Nephron progenitor cell (in vitro differentiated cells): Measurements from ENCODE around the gene KDM7A.
"Not testable (repeated sequence)": the region's sequence is repeated elsewhere in the genome, so short reads cannot be mapped to it uniquely, and the experiment has no call there.

ENCODE experiments used
- DNase-seq: peaks from one replicate; pipeline ENCODE4 v3.0.0; 2021
- H3K27ac Mint-ChIP-seq: 2 replicates; pipeline ENCODE4 v1.8.0; 2021; ENCODE audit warnings: mild to moderate bottlenecking, moderate library complexity, mixed read lengths
- H3K27me3 Mint-ChIP-seq: 2 replicates; pipeline ENCODE4 v1.8.0; 2021; ENCODE audit warnings: mild to moderate bottlenecking, low read depth, mixed read lengths; ENCODE audit not compliant: poor library complexity
- H3K36me3 Mint-ChIP-seq: 2 replicates; pipeline ENCODE4 v1.8.0; 2021; ENCODE audit warnings: low read depth, mixed read lengths
- H3K4me1 Mint-ChIP-seq: 2 replicates; pipeline ENCODE4 v1.8.0; 2021; ENCODE audit warnings: mixed read lengths
- H3K4me3 Mint-ChIP-seq: 2 replicates; pipeline ENCODE4 v1.8.0; 2021; ENCODE audit warnings: mild to moderate bottlenecking, moderate library complexity, mixed read lengths
- H3K9me3 Mint-ChIP-seq: 2 replicates; pipeline ENCODE4 v1.8.0; 2021; ENCODE audit warnings: mild to moderate bottlenecking, moderate library complexity, mixed read lengths
- TF ChIP-seq, protein P1 (sequence below): fragments of 200-600 bp; sonication (generic); IDR thresholded peaks from 2 replicates; pipeline ENCODE4 v1.5.0; 2021; ENCODE audit warnings: antibody characterized with exemption

KDM7A gene

DNA sequence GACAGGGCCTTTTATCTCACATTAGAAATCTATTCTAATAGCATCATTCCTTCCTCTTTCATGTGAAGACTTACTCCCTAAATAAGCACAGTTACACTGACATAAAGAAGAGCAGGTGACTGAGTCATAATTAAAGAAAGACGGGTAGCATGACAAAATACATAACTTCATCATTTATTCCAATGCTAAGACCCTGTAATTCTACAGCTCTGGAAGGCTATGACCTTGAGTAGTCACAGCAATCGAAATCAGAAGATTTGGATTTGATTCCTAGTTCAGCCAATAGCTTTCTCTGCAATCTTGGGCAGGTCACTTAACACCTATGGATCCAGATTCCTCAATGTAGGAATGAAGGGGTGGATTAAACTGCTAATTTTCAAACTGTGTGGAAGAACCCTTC, 42.7 kb downstream of the KDM7A start:
- TF ChIP-seq, protein P1, sequence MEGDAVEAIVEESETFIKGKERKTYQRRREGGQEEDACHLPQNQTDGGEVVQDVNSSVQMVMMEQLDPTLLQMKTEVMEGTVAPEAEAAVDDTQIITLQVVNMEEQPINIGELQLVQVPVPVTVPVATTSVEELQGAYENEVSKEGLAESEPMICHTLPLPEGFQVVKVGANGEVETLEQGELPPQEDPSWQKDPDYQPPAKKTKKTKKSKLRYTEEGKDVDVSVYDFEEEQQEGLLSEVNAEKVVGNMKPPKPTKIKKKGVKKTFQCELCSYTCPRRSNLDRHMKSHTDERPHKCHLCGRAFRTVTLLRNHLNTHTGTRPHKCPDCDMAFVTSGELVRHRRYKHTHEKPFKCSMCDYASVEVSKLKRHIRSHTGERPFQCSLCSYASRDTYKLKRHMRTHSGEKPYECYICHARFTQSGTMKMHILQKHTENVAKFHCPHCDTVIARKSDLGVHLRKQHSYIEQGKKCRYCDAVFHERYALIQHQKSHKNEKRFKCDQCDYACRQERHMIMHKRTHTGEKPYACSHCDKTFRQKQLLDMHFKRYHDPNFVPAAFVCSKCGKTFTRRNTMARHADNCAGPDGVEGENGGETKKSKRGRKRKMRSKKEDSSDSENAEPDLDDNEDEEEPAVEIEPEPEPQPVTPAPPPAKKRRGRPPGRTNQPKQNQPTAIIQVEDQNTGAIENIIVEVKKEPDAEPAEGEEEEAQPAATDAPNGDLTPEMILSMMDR: no peak
- Mint-ChIP-seq H3K36me3 (peaks cover 35% of the 10 kb centered on the region), H3K4me1 (no peaks in the 10 kb centered on the region), H3K9me3 (no peaks in the 10 kb centered on the region), H3K27ac (no peak overlapping the region), H3K27me3 (no peaks in the 10 kb centered on the region), H3K4me3 (no peak overlapping the region)
- no peak for DNase-seq

DNA sequence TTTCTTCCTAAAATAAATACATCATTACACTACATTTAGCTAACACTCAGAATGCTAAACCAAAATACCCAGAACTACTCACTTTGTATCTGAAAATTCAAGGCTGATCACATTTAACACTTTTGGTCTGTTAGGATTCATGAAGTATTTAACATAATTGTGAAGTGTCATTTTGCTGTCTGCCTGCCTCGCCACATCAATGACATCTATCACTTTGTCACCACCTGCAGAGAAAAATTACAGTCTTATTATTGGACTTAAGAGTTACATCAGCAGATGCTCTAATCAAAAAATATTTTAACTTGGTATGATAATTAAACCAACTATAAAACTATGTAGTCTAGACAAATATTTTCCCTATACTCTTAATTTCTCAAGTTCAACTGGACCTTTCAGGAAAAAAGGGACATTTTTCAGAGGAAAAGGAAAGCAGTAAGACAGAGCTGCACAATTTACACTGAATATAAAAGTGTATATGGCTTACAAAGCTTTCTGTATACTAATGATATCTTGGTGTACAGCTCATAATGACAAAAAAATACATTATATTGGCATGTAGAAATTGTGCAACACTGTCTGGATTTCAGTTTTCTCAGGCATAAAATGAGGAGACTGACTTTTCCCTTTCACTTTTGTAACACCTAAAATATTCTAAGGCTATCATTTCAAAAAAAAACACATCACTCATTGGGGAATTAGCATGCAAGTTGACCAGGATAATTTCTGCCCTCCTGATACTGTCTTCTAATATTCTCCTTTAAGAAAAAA, 49.2 kb downstream of the KDM7A start:
- peaks cover 55% of the 10 kb centered on the region for H3K36me3 Mint-ChIP-seq
- H3K9me3 Mint-ChIP-seq: no peaks in the 10 kb centered on the region
- DNase-seq: no peak
- no peak overlapping the region for H3K27ac Mint-ChIP-seq
- no peaks in the 10 kb centered on the region for H3K4me1 Mint-ChIP-seq
- H3K27me3 Mint-ChIP-seq: no peaks in the 10 kb centered on the region
- H3K4me3 Mint-ChIP-seq: no peak overlapping the region
- TF ChIP-seq, protein P1: no peak

DNA sequence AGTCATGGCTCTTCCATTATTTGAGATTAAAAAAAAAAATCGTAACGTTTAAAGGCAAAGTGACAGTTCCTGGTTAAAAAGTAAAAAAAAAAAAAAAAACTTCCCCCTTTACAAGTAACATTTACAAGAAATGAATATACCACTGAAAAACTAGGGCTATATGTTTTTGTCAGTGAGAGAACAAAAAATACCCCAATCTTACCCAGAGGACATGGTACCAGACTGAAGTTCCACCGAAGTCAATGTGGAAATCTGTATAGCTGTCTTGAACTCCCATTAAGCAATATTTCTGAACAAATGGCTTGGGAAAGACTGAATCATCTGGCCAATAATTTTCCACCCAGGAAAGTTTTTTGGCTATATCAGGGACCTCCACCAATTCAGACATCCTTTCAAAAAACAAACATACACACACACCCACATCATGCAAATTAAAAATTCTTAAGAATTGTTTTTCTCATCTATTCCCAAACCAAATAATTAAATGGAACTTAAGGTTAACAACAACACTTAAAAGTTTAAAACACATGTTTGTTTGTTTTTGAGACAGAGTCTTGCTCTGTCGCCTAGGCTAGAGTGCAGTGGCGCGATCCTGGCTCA, 50.2 kb downstream of the KDM7A start:
- no peaks in the 10 kb centered on the region for H3K4me1 Mint-ChIP-seq
- TF ChIP-seq, protein P1: no peak
- no peak overlapping the region for H3K4me3 Mint-ChIP-seq
- DNase-seq: no peak
- no peaks in the 10 kb centered on the region for H3K27me3 Mint-ChIP-seq
- no peak overlapping the region for H3K27ac Mint-ChIP-seq
- peaks cover 46% of the 10 kb centered on the region for H3K36me3 Mint-ChIP-seq
- no peaks in the 10 kb centered on the region for H3K9me3 Mint-ChIP-seq

DNA sequence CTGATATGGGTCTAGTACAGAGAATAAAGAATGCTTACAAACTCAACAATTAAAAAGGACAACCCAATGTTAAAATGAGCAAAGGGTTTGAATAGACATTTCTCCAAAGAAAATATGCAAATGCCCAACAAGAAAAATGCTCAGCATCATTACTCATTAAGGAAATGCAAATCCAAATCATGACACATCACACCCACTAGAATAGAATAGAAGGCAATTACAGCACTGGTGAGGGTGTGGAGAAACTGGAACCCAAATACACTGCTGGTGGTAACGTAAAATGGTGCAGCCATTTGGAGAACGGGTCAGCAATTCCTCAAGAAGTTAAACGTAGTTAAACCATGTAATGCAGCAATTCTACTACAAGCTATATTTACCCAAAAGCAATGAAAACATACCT, 53.8 kb downstream of the KDM7A start:
- no peaks in the 10 kb centered on the region for H3K27me3 Mint-ChIP-seq
- H3K36me3 Mint-ChIP-seq: peaks cover 33% of the 10 kb centered on the region
- H3K4me1 Mint-ChIP-seq: no peaks in the 10 kb centered on the region
- TF ChIP-seq, protein P1: no peak
- H3K4me3 Mint-ChIP-seq: no peak overlapping the region
- no peaks in the 10 kb centered on the region for H3K9me3 Mint-ChIP-seq
- no peak for DNase-seq
- no peak overlapping the region for H3K27ac Mint-ChIP-seq

DNA sequence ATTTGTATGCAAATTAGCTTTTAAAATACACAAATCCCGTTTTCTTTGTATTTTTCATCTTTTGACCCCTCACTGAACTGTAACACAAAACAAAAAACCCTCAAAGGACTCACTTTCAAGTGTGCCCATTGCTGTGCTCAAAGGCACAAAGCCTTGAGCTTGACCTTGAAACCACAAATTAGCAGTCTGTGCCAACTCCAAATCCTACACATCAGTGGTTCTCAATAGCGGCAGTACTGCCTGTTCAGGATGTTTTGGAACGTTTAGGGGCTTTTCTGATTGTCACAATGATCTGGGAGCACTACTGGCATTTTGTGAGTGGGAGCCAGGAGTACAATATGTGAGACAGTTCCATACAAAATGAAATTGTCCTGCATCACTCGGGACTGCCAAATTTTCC, 55.5 kb downstream of the KDM7A start:
- no peak overlapping the region for H3K4me3 Mint-ChIP-seq

DNA sequence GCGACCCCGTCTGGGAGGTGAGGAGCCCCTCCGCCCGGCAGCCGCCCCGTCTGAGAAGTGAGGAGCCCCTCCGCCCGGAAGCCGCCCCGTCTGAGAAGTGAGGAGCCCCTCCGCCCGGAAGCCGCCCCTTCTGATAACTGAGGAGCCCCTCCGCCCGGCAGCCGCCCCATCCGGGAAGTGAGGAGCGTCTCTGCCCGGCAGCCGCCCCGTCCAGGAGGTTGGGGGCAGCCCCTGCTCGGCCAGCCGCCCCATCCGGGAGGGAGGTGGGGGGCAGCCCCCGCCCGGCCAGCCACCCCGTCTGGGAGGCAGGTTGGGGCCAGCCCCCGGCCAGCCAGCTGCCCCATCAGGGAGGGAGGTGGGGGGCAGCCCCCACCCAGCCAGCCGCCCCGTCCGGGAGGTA, 62.0 kb downstream of the KDM7A start:
- Mint-ChIP-seq H3K9me3 (peaks cover 32% of the 10 kb centered on the region), H3K36me3 (peaks cover 73% of the 10 kb centered on the region)
- H3K4me3 Mint-ChIP-seq, H3K27ac Mint-ChIP-seq, DNase-seq, H3K4me1 Mint-ChIP-seq, H3K27me3 Mint-ChIP-seq: not testable (repeated sequence)

More for the DNA sequence above, 55.5 kb downstream of the KDM7A start:
- Mint-ChIP-seq H3K9me3 (no peaks in the 10 kb centered on the region), H3K27ac (no peak overlapping the region), H3K27me3 (no peaks in the 10 kb centered on the region), H3K36me3 (peaks cover 35% of the 10 kb centered on the region), H3K4me1 (no peaks in the 10 kb centered on the region)
- DNase-seq: no peak
- TF ChIP-seq, protein P1: no peak

DNA sequence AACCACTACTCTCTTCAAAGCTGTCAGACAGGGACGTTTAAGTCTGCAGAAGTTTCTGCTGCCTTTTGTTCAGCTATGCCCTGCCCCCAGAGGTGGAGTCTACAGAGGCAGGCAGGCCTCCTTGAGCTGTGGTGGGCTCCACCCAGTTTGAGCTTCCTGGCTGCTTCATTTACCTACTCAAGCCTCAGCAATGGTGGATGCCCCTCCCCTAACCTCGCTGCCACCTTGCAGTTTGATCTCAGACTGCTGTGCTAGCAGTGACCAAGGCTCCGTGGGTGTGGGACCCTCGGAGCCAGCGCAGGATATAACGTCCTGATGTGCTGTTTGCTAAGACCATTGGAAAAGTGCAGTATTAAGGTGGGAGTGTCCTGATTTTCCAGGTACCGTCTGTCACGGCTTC, 68.0 kb downstream of the KDM7A start:
- not testable (repeated sequence) for H3K4me3 Mint-ChIP-seq, H3K4me1 Mint-ChIP-seq, DNase-seq, H3K27ac Mint-ChIP-seq, H3K27me3 Mint-ChIP-seq
- peaks cover 100% of the 10 kb centered on the region for H3K36me3 Mint-ChIP-seq
- peaks cover 71% of the 10 kb centered on the region for H3K9me3 Mint-ChIP-seq
